ENCODE results near the gene PLEK.

- TF ChIP-seq CTCF (conservative IDR thresholded peaks at IDR 0.05) (no peak), EZH2 (IDR thresholded peaks at IDR 0.05; ENCODE audit: low read depth) (no peak)
Observed at GRCh38 chr2:68415521-68415920, 50.4 kb downstream of the PLEK start.
